Stimulated activated CD8-positive, alpha-beta memory T cell treated with anti-CD3 and anti-CD28 coated beads, Interleukin-12 subunit alpha, Interleukin-12 subunit beta, amount 100 ng/mL, for 1 hour (primary cell): Measurements from ENCODE around the gene RASGEF1B.
"Not testable (repeated sequence)": the region's sequence is repeated elsewhere in the genome, so short reads cannot be mapped to it uniquely, and the experiment has no call there.

ENCODE experiments used
- DNase-seq: peaks from one replicate; pipeline ENCODE4 v3.0.0-alpha.2; 2020; ENCODE audit warnings: low read depth

RASGEF1B gene

DNA sequence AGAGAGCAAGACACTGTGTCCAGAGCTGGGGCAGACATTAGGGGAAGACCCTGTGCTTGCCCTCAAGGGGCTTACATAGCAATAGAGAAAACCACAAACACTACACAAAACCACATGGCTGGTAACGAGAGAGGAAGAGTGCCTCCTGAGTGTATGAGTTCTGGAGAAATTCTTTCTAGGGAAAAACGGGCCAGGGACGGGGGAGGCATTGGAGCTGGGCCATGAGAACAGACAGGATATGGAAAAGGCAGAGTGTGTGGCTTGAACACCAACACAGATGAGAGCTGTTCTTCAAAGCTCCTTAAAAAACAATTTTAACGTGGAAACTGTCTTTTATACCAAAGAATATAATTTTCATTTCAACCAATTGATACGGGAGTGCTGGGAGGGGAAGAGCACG is 42.7 kb downstream of the RASGEF1B start:
- DNase-seq = no peak

DNA sequence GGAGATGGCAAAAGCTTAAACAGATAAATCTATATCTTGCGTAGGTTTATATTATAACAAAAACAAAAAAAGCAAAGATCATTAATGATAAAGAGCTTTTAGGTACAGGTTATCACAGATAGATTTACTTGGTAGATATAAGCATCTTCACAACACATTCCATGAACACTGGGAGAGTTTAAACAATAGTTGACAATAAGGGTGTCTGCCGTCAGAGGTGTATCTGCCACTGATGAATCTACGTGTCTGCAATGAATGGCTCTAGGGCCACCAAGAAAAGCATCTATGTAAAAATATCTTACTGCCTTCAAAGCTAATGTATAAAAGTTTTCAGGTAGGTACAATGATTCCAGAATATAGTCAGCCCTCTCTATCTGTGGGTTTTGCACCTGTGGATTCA is 43.7 kb downstream of the RASGEF1B start:
- DNase-seq = no peak

DNA sequence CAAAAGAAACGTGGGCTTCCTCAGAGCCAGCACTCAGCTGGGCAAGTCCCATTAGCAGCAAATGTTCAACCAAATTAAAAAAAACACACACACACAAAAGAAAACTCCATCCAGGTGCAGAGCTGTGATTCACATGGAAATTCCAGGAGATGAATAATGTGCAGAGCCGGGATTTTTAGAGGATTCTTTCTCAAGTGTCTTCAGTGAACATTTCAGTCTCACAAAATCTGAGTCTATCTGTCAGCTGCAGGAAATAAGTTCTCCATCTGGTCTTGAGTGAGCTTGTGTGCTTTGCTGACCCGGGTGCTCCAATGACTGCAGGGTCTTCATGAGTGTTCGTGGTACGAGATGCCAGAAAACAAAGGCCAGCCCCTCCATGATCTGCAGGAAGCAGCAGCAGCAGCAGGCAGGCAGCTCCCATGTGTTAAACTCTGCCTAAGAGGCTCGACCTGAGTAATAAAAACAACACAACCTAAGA is 44.3 kb downstream of the RASGEF1B start:
- no peak for DNase-seq

DNA sequence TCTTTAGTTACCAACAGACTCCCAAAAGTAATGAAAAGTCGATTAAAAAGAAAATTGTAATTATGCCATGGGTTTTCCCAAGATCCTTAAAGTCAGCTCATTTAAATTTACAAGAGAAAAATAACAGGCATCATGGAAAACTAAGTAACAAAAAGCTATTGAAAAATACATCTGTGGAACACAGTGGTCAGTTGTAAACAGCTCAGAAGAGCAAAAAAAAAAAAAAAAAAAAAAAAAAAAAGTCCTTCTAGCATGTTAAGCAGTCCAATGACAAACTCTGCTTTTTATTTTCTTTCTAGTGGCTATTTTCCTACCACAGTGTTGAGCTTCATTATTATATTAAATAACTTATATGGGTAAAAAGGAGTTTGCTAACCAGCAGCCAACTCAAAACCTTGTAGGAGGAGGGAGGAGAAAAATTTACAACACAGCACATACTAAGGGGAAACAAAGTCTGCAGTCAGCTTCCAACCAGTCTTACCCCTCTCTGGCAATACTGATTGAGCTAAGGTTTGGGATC is 44.9 kb downstream of the RASGEF1B start:
- DNase-seq = no peak

DNA sequence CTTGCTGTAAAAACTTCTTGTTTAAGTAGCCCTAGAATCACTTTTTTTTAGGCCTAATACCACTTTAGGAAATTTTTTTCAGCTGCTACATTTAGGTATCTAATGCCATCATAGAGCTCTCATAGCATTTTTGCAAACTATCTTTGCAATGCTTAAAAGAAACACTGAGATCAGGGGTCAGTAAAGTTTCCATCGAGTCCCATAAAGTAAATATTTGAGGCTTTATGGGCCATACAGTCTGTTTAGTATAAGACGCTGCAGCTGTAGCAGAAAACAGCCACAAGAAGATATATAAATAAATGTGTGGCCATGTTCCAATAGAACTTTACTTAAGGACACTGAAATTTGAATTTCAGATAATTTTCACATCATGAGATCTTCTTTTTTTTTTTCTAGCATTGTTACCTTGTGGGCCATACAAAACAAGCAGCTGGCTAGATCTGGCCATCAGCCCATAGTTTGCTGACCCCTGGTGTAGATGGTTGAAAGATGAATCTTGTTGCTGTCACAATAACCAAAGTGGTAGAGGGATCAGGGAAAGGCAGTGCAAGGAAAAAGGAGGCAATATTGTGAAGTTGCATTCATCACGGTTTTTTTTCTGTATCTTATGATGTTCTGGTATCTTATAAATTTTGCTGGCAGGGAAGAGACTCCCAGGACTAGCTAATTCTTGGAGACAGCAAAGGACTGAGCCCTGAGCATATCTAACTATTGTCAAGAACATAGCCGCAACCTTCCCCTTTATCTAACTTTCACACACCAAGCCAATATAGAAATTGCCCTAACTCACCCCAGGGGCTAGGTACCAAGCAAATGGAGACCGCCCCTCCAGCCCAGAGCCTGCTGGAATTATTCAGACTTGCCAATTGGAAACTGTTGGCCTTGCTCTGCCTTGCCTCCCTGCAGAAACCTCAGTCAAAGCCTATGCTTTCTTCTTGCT is 46.6 kb downstream of the RASGEF1B start:
- no peak for DNase-seq

DNA sequence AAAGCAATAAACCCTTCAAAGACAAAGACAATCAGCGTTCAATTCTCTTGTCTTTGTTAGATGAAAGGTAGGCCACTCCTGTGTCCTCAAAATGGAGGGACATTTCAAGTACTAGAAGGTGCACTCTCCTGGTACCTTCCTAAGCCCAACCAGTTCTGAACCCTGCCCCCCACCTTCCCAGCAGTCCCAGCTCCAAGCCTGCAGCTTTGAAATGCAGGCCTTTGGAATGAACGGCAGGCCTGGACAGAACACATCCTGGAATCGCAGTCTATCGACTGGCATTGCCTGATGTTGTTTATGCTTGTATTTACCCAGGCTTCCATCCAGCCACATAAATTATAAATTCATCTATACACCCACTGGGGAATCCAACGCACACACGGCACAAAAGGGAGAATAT is 47.4 kb downstream of the RASGEF1B start:
- DNase-seq = no peak

DNA sequence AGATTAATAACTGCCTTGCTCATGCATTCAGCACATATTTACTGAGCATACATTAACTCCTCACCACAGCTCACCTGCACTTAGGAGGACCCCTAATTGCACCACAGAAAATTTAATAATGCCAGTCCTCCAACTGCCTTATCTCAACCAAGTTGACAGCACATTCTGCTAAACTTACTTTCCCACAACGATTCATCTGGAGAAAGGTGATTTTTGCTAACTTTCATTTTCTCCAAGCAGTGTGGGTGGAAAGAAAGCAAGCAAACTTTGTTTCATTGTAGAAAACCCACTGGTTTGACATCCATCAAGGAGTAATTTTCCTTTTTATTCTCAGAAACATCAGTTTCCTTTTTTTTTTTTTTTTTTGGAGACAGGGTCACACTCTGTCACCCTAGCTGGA is 49.1 kb downstream of the RASGEF1B start:
- no peak for DNase-seq

DNA sequence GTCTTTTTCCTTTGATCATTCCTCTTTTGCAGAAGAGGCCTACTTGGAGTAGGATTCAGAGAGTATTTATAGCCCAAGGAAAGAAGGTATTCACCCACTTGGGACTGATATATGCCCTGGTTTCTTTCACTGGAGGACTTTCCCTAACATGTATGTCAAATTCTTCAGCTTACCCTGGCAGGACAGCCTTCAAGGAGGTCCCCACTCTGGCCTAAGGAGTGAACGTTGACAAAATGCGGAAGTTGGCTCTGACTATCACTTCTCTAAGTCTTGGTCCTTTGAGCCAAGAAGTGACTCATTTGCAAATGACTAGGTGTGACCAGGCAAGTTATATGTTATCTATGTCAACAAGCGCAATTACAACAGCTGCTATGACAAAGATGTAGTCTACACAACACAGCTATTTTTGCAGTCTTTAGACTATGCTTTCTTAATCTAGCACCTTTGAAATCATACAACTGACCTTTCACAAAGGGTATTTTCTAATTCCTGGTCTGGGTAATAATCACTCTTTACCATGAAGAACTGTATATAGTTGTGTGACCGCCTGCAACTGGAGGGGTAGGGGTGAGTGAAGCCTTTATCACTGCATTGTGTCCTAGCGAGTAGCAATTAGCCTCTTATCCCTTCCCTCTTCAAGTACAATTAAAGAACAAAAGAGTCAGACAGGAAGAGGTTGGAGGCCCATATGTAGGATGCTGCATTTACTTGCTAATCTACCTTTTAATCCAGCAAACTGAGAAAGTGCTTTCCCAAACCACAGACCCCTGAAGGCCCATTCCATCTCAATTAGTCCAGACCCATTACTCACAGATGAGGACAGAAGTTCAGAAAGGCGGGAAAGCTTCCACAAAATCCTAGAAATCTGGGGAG is 50.1 kb downstream of the RASGEF1B start:
- DNase-seq = no peak

DNA sequence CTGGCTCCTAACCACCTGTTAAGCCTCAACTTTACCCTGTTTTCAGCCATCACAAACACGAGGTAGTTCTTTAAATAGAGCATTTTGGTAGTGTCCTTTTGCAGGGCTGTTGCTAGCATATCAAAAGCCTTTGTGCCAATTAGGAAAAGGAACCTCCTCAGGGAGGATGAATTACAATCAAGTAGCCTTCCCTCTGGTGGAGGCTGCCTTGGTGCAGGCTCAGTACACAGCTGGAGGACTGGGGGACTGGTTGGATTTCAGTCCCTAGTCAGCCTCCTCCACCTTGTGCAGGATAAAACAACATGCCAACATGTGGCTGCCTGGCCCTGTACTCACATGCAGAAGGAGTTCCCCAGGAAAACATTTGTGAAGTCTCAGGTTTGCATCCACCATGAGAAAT is 53.1 kb downstream of the RASGEF1B start:
- no peak for DNase-seq

DNA sequence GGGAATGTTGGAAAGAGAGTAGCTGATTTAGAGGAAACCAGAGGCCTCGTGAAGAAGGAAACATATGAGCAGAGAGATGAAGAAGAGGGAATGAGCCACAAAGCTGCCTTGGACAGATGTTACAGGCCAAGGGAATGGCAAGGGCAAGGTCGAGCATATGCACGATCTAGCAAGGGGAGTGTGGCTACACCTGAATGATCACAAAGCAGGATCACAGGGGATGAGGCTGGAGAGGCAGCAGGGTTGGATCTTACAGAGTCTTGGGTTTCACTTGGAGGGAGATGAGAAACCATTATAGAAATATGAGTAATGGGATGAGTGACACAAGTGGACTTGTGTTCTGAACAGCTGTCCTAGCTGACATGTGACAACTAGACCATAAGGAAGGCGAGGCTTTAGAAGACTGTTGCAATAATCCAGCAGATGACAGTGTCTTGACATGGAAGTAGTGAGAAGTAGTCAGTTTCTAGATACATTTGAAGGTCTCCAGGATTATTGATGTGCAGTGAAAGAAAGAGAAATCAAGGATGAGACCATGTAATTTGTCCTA is 58.7 kb downstream of the RASGEF1B start:
- no peak for DNase-seq

DNA sequence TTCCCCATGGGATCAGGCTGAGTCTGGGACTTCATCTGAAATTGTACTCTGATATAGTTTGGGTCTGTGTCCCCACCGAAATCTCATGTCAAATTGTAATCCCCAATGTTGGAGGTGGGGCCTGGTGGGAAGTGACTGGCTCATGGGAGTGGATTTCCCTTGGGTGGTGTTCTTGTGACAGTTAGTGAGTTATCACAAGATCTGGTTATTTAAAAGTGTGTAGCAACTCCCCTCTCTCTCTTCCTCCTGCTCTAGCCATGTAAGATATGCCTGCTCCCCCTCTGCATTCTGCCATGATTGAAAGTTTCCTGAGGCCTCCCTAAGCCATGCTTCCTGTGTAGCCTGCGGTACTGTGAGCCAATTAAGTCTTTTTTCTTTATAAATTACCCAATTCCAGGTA is 61.0 kb downstream of the RASGEF1B start:
- DNase-seq = no peak

DNA sequence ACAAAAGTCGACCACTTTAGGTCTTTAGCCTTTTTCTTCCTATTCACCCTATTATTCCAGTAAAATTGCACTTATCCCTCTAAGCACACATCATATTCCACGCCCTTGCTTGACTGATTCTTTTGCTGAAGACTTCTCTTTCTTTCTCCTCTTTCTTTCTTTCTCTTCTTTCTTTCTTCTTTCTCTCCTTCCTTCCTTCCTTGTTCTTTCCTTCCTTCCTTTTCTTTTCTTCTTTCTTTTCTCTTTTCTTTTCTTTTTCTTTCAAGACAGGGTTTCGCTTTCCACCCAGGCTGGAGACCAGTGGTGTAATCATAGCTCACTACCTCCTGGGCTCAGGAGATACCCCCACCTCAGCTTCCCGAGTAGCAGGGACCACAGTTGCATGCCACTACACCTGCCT is 61.9 kb downstream of the RASGEF1B start:
- no peak for DNase-seq

DNA sequence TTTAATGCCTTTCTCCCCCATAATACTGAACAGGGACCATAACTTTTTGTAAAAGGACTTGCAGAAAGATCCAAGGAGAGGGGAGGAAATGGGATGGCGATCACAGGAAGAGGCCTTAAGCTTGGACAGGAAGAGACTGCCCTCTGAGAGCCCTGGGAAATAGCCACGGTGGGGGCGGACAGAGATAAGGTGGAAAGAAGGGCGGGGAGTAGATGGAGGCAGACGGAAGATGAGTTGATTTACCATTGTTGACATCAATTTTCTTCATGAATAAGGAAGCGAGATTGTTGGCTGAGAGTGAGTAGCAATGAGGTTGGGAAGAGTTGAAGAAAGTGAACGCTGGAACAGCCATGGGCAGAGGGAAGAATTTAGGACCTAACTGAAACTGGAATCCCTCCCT is 63.4 kb downstream of the RASGEF1B start:
- no peak for DNase-seq

DNA sequence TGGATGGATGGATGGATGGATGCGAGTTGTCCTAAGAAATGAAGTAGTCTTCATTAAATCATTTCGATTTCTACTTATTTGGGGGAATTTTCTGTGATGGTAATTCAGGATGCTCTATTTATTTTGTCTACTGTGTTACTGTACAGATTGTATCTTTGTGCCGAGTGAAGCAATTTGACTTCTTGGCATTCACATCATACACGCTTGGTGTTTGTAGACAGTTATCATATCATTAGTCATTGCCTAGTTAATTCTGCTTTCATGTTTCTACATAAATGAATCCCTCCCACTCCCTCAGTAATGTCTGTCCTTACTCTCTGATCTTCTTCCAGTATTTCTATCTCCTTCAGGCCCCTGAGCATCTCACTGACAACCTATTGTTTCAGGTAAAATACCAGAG is 64.0 kb downstream of the RASGEF1B start:
- DNase-seq = no peak

DNA sequence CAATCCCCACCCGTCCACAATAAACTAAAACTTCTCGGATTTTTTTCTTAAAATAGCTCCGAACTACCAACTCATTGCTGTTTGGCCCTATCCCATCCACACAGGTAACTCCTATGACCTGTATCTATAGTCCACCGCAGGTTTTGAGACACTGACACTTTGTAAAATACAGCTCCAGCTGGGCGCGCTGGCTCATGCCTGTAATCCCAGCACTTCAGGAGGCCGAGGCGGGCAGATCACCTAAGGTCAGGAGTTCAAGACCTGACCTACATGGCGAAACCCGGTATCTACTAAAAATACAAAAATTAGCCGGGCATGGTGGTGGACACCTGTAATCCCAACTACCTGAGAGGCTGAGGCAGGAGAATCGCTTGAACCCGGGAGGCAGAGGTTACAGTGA is 65.2 kb downstream of the RASGEF1B start:
- DNase-seq = not testable (repeated sequence)

DNA sequence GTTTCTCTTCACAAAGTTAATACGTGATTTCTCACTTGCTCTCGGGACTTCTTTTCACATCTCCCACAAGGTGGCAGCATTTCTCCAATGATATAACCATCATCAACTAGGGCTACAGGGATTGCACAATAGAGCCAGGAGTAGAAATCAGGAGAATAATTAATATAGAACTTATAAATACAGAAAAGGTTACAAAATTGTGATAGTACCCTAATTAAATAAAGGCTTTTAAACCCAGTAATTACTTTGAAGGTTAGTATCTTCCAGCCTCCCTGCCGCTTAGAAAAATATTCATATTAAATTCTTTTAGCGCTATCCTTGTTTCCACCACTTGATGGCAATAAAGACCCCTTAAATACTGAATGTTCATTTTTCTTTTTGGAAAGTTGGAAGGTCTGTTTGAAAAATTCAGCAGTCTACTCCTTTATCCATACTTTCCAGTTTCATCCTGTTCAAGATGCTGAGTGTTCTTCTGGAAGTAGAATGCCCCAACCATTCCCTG is 65.8 kb downstream of the RASGEF1B start:
- peak; percentile 14 for DNase-seq

DNA sequence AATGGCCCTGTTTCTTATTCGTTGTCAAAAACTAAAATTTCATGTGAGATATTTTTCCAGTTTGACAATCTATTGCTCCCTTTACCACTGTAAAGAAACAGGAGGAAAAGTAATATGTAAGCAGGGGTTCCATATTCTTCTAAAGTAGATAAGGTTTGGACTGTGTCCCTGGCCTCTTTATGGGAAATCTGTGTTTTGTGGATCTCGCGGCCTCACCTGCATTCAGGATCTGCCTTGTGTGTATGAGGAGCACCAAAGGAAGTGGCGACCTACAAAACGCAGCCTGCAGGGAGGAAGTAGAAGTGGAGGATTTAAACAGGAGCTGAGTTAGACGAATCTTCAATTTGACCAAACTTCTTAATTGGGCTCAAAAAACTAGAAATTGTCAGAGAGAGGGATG is 67.0 kb downstream of the RASGEF1B start:
- no peak for DNase-seq

DNA sequence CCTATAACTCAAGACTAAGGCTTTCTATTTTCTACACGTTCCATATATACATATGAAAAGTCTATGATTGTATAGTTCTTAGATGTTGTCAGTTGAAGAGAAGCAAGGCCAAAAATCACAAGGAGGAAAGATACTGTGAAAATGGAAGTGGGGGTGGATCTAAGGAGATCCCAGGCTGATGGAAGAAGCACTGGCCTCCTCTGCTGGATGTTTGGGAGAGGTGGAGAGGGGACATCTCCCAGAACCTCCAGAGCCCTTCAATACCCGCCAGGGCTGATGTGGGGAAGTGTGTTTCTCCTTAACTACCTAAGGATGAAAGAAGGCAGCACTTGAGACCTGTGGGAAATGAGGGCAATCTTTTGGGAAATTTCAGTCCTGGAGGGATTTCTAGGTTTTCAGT is 67.4 kb downstream of the RASGEF1B start:
- no peak for DNase-seq

DNA sequence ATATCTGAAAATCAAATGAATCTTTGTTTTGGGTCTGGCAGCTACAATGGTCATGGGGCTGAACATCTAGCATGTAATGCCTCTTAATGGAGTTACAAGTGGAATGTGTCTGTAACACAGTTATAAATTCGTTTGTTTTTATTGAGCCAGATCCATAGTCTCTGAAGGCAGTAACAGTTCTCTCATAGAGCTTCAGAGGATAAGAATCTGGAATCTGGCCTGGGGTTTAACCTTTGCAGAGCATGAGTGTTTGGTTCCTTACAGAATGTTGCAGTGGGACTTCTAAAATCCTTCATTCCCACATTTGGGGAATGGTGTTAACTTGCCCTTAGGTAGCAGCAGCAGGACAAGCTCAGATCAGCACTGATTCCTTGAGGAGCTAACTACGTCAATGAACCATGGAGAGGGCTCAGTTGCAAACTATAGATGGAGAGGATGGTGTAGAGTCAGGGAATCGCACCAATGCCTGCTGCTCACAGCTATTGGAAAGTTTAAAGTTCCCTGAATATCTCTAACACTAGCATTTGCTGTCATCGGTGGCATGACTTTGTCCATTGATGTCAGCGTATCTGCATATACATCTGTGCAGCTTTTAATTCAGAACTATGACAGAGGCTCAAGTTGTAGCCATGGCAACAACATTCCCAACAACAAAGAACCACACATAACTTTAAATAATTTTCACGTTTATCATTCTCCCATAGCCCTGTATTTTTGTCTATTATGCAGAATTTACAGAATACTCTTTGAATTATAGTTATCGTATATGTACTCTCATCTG is 72.2 kb downstream of the RASGEF1B start:
- DNase-seq = no peak

DNA sequence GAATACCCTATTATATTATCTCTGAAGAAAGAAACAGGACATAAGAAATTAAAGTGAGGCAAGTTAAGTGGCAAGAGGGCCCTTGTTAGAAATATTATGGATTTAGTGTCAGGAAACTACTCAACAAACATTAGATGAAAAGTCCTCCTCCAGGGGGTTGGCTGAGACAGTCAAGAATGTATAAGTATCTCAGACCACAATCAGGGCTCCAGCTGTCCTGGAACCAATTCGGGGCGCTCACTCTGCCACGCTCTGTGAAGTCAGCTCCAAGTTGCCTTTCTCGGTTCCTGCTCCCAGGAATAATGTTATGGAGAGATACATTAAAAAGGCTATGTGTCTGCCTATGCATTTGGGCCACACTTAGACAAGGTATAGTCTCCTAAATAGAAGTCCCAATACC is 73.3 kb downstream of the RASGEF1B start:
- DNase-seq = no peak

DNA sequence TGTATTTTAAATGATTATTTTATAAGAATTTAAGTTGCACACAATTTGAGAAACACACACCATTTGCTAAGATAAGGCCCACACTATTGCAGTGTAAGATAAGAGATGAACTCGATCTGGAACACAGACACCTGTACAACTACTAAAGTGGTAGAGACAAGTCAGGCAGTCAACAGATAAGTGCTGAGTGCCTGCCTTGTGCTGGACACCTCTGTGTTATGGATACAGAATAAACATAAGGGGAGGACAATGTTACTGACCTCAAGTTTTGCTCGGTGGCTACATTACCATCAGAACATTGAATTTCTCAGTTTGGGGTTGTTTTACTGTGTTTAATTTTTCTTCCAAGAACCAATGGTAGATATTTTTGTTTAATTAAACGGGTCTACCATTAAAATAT is 74.1 kb downstream of the RASGEF1B start:
- DNase-seq = no peak
